SK-N-SH (cell line): ENCODE results near the gene ELMO1.

Experiments
- FOXJ3 ChIP-seq: sonication (generic); formaldehyde crosslinking; IDR thresholded peaks from 2 replicates; pipeline ENCODE4 v1.5.1; 2020; ENCODE audit warnings: mild to moderate bottlenecking, missing genetic modification reagents
- GABPA ChIP-seq: IDR thresholded peaks from 2 replicates; pipeline ENCODE4 v1.4.0; 2012; ENCODE audit warnings: low read depth, mild to moderate bottlenecking
- MXI1 ChIP-seq: IDR thresholded peaks from 2 replicates; pipeline ENCODE4 v1.6.1; 2012; ENCODE audit warnings: mild to moderate bottlenecking, low read depth, low read length, improper control_type of control experiment
- TF ChIP-seq, protein P1 (sequence below): fragments of 200-600 bp; sonication (generic); IDR thresholded peaks from 2 replicates; pipeline ENCODE4 v1.6.1; 2017; ENCODE audit warnings: antibody characterized with exemption, mild to moderate bottlenecking, moderate library complexity
- TF ChIP-seq, protein P2 (sequence below): IDR thresholded peaks from 2 replicates; pipeline ENCODE4 v1.4.0; 2012; ENCODE audit warnings: low read depth

DNA sequence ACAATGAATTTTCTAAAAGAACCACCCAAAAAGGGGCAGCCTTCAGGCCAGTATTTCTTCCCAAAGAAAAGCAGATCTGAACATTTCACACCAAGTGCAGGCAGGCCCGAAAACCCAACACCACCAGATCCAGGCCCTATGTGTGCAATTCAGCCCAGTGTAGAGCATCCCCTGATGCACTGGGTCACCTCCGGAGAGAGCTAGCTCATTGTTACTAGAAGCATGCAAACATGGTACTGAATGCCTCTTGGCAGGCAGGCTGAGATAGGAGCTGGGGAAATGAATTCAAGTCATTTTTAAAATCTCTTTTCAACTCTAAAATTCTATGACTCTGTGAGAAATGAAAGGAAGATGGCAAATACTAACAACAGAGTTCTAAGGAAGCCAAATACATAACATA is 174.8 kb downstream of the ELMO1 start:
- TF ChIP-seq GABPA (no peak), FOXJ3 (CRISPR knock-in tag) (no peak), MXI1 (no peak)
- TF ChIP-seq, protein P1, sequence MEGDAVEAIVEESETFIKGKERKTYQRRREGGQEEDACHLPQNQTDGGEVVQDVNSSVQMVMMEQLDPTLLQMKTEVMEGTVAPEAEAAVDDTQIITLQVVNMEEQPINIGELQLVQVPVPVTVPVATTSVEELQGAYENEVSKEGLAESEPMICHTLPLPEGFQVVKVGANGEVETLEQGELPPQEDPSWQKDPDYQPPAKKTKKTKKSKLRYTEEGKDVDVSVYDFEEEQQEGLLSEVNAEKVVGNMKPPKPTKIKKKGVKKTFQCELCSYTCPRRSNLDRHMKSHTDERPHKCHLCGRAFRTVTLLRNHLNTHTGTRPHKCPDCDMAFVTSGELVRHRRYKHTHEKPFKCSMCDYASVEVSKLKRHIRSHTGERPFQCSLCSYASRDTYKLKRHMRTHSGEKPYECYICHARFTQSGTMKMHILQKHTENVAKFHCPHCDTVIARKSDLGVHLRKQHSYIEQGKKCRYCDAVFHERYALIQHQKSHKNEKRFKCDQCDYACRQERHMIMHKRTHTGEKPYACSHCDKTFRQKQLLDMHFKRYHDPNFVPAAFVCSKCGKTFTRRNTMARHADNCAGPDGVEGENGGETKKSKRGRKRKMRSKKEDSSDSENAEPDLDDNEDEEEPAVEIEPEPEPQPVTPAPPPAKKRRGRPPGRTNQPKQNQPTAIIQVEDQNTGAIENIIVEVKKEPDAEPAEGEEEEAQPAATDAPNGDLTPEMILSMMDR, result no peak
- TF ChIP-seq, protein P2, sequence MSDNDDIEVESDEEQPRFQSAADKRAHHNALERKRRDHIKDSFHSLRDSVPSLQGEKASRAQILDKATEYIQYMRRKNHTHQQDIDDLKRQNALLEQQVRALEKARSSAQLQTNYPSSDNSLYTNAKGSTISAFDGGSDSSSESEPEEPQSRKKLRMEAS, result no peak
